Glutamatergic neuron (in vitro differentiated cells): ENCODE measurements around the gene GJB4. TPM values are rescaled to one million over a fixed set of nuclear protein-coding genes. Genes with fewer than 3 reads are reported as not detected.

ENCODE experiments used
- DNase-seq: peaks from one replicate; pipeline ENCODE4 v3.0.0; 2022
- H3K27ac Mint-ChIP-seq: one replicate; pipeline ENCODE4 v1.8.0; 2020; ENCODE audit warnings: mild to moderate bottlenecking, mixed read lengths, inconsistent platforms; ENCODE audit not compliant: unreplicated experiment
- H3K27me3 Mint-ChIP-seq: one replicate; pipeline ENCODE4 v1.8.0; 2020; ENCODE audit warnings: mild to moderate bottlenecking, moderate library complexity, mixed read lengths, inconsistent platforms; ENCODE audit not compliant: unreplicated experiment
- H3K36me3 Mint-ChIP-seq: one replicate; pipeline ENCODE4 v1.8.0; 2020; ENCODE audit warnings: mild to moderate bottlenecking, mixed read lengths, inconsistent platforms; ENCODE audit not compliant: unreplicated experiment
- H3K4me1 Mint-ChIP-seq: one replicate; pipeline ENCODE4 v1.8.0; 2020; ENCODE audit warnings: mild to moderate bottlenecking, low read depth, mixed read lengths, inconsistent platforms; ENCODE audit not compliant: unreplicated experiment
- H3K4me3 Mint-ChIP-seq: one replicate; pipeline ENCODE4 v1.8.0; 2020; ENCODE audit warnings: mild to moderate bottlenecking, mixed read lengths, inconsistent platforms; ENCODE audit not compliant: unreplicated experiment
- H3K9me3 Mint-ChIP-seq: one replicate; pipeline ENCODE4 v1.8.0; 2020; ENCODE audit warnings: mild to moderate bottlenecking, moderate library complexity, mixed read lengths, inconsistent platforms; ENCODE audit not compliant: unreplicated experiment
- total RNA-seq: library from RNA; stranded (reverse); fragmentation: NEBNext Ultra II Directional; extraction: Animal tissue kit (Norgen Biotek cat#: 25700); gene quantifications from one replicate; pipeline ENCODE4 v1.2.1, GENCODE V29; 2021; ENCODE audit not compliant: unreplicated experiment
- TF ChIP-seq, protein P1 (sequence below): fragments of 200-600 bp; sonication (generic); IDR thresholded peaks from one replicate; pipeline ENCODE4 v1.5.0; 2021; ENCODE audit not compliant: partially characterized antibody, unreplicated experiment

The GJB4 gene
- total RNA-seq, 1 donor from 2014 or later: not detected

DNA sequence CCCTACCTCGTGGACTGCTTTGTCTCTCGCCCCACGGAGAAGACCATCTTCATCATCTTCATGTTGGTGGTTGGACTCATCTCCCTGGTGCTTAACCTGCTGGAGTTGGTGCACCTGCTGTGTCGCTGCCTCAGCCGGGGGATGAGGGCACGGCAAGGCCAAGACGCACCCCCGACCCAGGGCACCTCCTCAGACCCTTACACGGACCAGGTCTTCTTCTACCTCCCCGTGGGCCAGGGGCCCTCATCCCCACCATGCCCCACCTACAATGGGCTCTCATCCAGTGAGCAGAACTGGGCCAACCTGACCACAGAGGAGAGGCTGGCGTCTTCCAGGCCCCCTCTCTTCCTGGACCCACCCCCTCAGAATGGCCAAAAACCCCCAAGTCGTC, 35.2 kb downstream of the GJB4 start:
- Mint-ChIP-seq H3K36me3 (peaks cover 8% of the 10 kb centered on the region), H3K4me1 (peaks cover 5% of the 10 kb centered on the region)
- TF ChIP-seq, protein P1, sequence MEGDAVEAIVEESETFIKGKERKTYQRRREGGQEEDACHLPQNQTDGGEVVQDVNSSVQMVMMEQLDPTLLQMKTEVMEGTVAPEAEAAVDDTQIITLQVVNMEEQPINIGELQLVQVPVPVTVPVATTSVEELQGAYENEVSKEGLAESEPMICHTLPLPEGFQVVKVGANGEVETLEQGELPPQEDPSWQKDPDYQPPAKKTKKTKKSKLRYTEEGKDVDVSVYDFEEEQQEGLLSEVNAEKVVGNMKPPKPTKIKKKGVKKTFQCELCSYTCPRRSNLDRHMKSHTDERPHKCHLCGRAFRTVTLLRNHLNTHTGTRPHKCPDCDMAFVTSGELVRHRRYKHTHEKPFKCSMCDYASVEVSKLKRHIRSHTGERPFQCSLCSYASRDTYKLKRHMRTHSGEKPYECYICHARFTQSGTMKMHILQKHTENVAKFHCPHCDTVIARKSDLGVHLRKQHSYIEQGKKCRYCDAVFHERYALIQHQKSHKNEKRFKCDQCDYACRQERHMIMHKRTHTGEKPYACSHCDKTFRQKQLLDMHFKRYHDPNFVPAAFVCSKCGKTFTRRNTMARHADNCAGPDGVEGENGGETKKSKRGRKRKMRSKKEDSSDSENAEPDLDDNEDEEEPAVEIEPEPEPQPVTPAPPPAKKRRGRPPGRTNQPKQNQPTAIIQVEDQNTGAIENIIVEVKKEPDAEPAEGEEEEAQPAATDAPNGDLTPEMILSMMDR: no peak

DNA sequence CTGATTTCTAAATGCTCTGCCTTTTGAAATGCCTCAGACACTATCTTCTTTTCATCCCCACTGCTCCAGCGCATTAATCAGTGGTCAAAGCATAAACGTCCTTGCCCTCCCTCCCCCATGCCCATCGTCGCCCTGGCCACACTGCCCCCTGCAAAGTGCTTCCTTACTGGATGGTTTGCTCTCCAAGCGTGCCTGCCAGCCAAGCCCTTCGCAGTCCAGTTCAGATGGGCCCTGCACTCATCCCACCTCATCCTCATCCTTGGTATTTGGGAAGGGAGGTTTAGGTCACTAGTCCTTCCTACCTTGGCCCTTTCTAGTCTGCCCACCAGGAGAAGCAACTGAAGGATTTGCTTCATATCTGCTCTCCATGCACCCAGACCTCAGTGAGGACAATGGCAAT, 36.4 kb downstream of the GJB4 start:
- Mint-ChIP-seq H3K27ac (no peak overlapping the region), H3K4me3 (no peak overlapping the region), H3K27me3 (peaks cover 20% of the 10 kb centered on the region), H3K4me1 (peaks cover 5% of the 10 kb centered on the region), H3K36me3 (peaks cover 8% of the 10 kb centered on the region), H3K9me3 (peaks cover 6% of the 10 kb centered on the region)
- TF ChIP-seq, protein P1: no peak
- DNase-seq: no peak

More for the DNA sequence above, 35.2 kb downstream of the GJB4 start:
- Mint-ChIP-seq H3K27ac (no peak overlapping the region), H3K4me3 (no peak overlapping the region), H3K9me3 (peaks cover 9% of the 10 kb centered on the region), H3K27me3 (peaks cover 22% of the 10 kb centered on the region)
- DNase-seq: no peak

DNA sequence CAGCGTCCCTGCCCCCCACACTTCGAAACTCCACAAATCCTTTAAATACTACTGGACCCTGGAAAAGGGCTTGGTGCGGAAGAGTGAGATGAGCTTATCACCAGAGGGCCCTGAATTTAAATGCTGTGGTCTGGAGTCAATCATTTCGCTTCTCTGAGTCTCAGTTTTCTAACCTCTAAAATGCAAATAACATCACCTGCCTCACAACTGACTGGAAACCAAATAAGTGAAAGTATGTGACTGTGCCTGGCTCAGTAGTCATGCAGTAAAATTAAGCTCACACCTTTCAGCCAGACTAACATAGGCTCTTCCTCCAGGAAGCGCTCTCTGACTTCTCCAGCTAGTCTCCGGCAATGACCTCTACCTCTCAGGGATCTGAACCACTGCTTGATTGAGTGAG, 37.5 kb downstream of the GJB4 start:
- TF ChIP-seq, protein P1: no peak
- Mint-ChIP-seq H3K27me3 (peaks cover 19% of the 10 kb centered on the region), H3K9me3 (peaks cover 4% of the 10 kb centered on the region), H3K4me3 (no peak overlapping the region), H3K36me3 (peaks cover 8% of the 10 kb centered on the region), H3K4me1 (peaks cover 4% of the 10 kb centered on the region), H3K27ac (no peak overlapping the region)
- DNase-seq: no peak

DNA sequence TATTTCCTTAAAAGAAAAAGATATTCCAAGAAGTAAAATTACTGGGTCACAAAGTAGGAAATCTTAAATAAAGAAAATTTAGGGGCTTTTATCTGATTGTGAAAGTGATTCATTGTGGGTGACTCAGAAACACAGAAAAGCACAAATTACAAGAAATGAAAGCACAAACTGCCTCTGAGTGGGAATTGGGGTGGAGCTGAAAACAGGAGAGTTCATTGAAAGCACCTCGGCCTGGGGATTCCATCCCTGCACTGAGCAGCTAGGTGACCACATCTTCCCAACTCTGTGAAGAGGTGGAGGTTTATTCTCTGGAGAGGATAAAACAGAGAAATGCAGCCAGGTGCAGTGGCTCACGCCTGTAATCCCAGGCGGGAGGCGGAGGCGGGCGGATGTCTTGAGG, 40.7 kb downstream of the GJB4 start:
- Mint-ChIP-seq H3K36me3 (peaks cover 20% of the 10 kb centered on the region), H3K27ac (no peak overlapping the region), H3K4me1 (peaks cover 1% of the 10 kb centered on the region), H3K4me3 (no peak overlapping the region), H3K9me3 (peaks cover 4% of the 10 kb centered on the region), H3K27me3 (peaks cover 7% of the 10 kb centered on the region)
- no peak for DNase-seq
- TF ChIP-seq, protein P1: no peak

DNA sequence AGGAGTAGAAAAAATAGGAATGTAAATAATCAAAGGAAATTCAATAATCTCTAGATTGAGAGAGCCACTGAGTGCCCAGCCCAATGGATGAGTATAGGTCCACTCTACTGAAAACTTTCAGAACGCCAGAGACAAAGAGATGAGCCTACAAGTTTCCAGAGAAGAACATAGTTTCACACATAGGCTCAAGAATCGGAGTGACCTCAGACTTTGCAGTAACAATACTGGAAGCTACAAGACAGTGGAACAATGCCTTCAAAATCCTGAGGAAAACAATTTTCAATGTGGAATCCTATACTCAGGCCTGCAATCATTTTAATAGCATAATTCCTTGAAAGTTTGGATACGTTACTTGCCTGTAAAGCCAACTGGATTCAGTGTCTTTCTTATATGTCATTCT, 44.2 kb downstream of the GJB4 start:
- no peaks in the 10 kb centered on the region for H3K9me3 Mint-ChIP-seq
- no peaks in the 10 kb centered on the region for H3K27me3 Mint-ChIP-seq
- TF ChIP-seq, protein P1: no peak
- no peak for DNase-seq
- peaks cover 19% of the 10 kb centered on the region for H3K36me3 Mint-ChIP-seq
- no peak overlapping the region for H3K4me3 Mint-ChIP-seq
- no peak overlapping the region for H3K27ac Mint-ChIP-seq
- H3K4me1 Mint-ChIP-seq: peaks cover 5% of the 10 kb centered on the region
